Tibial artery (tissue), 4 donors: ENCODE measurements around the gene GSS.

Source experiments
- DNase-seq, 2 donors: peaks; one replicate each; pipeline ENCODE4 v3.0.0-alpha.2; 2019
- H3K27ac ChIP-seq, 2 donors: fragments of 200-600 bp; sonication (generic) in 1 of 2; 1 replicate in 1 of 2; 2 replicates in 1 of 2; pipeline ENCODE4 v1.5.1; 2018 to 2019; ENCODE audit warnings: mild to moderate bottlenecking in 1 of 2
- H3K27me3 ChIP-seq, 2 donors: fragments of 200-600 bp; sonication (generic) in 1 of 2; one replicate each; pipeline versions ENCODE4 v1.5.1 to v1.6.0; 2016 to 2019
- H3K36me3 ChIP-seq, 3 donors: fragments of 200-600 bp; sonication (generic) in 2 of 3; one replicate each; pipeline ENCODE4 v1.5.1; 2016 to 2019; ENCODE audit warnings: mild to moderate bottlenecking in 2 of 3
- H3K4me1 ChIP-seq, 4 donors: fragments of 200-600 bp; sonication (generic) in 2 of 4; 1 replicate in 3 of 4; 2 replicates in 1 of 4; pipeline ENCODE4 v1.5.1; 2016 to 2019
- H3K4me3 ChIP-seq, 2 donors: fragments of 200-600 bp; sonication (generic) in 1 of 2; 1 replicate in 1 of 2; 2 replicates in 1 of 2; pipeline ENCODE4 v1.5.1; 2018 to 2019; ENCODE audit warnings: mild to moderate bottlenecking in 2 of 2
- H3K9me3 ChIP-seq, 3 donors: fragments of 200-600 bp; sonication (generic) in 1 of 3; one replicate each; pipeline ENCODE4 v1.5.1; 2016 to 2019
- CTCF ChIP-seq, 2 experiments: fragments of 200-600 bp in 1 of 2; fragments of 450-650 bp in 1 of 2; IDR thresholded peaks; one replicate each; pipeline ENCODE4 v1.5.1; 2017 to 2019; ENCODE audit warnings: antibody characterized with exemption in 2 of 2, mild to moderate bottlenecking in 1 of 2, moderate library complexity in 1 of 2
- intact Hi-C: fragments of 100-400 bp; cut with DNase I; formaldehyde crosslinking; loops from one replicate; pipeline ENCODE4 v1.15.0; 2023; ENCODE audit warnings: low total_unique reads

Gene GSS

DNA sequence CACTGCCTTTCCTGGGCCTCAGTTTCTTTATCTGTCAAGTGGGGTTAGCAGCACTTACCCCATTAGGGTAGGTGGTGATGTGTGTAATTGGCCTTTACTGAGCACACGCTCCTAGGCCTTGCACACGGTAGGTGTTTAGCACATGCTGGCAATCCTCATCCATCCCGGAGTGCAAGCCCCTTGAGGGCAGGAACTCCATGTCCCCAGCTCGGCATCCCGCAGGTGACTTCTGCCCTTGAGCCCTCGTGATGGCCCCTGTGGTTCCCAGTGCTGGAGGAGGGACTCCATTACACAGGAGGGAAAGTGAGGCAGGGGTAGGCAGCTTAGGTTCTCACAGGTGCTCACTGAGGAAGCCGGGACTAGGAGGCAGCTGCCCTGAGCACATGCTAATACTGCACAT lies 40.1 kb upstream of the GSS start:
- intact Hi-C loops = no loop called here
- no peak for DNase-seq
- Histone ChIP-seq H3K9me3 (no peaks in the 10 kb centered on the region), H3K4me3 (no peak overlapping the region), H3K36me3 (peaks cover 42 to 79% (median 73%) of the 10 kb centered on the region in 3 donors), H3K4me1 (no peaks in the 10 kb centered on the region), H3K27me3 (no peaks in the 10 kb centered on the region), H3K27ac (no peak overlapping the region)
- TF ChIP-seq CTCF (IDR thresholded peaks at IDR 0.05) = no peak

DNA sequence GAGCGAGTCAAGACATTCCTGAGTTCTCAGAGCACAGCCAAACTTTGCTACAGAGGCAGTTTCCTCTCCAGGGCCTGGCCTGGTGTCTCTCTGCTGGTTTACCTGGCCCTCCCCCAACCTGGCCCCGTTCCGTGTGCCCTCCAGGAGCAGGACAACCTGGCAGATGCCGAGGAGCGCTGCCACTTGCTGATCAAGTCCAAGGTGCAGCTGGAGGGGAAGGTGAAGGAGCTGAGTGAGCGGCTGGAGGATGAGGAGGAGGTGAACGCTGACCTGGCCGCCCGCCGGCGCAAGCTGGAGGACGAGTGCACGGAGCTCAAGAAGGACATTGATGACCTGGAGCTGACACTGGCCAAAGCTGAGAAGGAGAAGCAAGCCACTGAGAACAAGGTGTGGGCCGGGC lies 39.6 kb upstream of the GSS start:
- DNase-seq = no peak
- Histone ChIP-seq H3K4me1 (no peaks in the 10 kb centered on the region), H3K9me3 (no peaks in the 10 kb centered on the region), H3K27me3 (no peaks in the 10 kb centered on the region), H3K36me3 (peaks cover 38 to 74% (median 68%) of the 10 kb centered on the region in 3 donors), H3K27ac (no peak overlapping the region), H3K4me3 (no peak overlapping the region)
- TF ChIP-seq CTCF (IDR thresholded peaks at IDR 0.05) = no peak
- intact Hi-C loops = no loop called here

DNA sequence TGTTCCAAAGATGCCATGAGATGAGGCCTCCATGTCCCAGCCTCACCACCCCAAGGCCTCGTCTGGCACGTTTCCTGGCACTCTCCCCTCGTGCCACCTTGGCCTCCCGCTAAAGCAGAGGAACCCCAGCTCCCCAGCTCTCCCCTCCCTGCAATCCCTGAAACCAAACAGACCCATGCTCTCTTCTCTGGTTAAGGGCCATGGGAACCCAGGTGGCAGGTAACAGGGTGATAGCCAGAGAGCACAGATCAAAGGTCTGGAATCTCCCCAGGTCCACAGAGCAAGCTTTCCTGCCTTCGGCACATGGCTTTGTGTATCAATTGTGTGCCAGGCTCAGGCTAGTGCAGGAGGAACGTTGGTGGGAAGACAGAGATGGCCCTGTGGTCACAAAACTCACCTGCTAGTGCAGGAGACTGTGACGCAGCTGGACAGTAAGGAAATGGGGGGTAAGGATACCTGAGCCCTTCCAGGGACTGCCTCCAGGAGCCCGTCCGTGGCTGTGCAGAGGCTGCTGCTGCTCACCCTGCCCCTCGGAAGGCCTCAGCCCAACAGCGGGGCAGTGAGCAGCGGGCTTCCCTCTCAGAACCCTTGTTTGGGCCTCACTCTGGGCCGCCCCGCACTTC lies 39.0 kb upstream of the GSS start:
- no peak overlapping the region for H3K4me3 ChIP-seq
- H3K36me3 ChIP-seq = peaks cover 37 to 69% (median 62%) of the 10 kb centered on the region in 3 donors
- intact Hi-C loops = no loop called here
- no peaks in the 10 kb centered on the region for H3K9me3 ChIP-seq
- no peak overlapping the region for H3K27ac ChIP-seq
- no peaks in the 10 kb centered on the region for H3K4me1 ChIP-seq
- TF ChIP-seq CTCF (IDR thresholded peaks at IDR 0.05) = no peak
- DNase-seq = no peak
- H3K27me3 ChIP-seq = no peaks in the 10 kb centered on the region

DNA sequence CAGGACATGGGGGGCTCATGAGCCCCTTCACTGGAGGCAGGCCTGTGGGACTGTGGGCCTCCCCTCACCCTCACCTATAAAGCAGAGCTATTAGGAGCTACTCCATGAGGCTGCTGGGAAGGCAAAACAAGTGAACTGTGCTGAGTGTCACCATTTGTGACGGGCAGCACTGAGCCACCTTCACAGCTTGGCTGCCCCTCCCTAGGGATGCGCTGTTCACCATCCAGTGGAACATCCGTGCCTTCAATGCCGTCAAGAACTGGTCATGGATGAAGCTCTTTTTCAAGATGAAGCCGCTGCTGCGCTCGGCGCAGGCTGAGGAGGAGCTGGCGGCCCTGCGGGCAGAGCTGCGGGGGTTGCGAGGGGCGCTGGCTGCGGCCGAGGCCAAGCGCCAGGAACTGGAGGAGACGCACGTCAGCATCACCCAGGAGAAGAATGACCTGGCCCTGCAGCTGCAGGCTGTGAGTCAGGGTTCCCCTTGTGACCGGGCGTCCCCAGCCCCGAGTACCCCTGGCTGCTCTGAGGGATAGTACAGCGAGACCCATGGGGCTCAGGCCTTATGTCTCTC lies 38.4 kb upstream of the GSS start:
- H3K4me1 ChIP-seq = no peaks in the 10 kb centered on the region
- H3K4me3 ChIP-seq = no peak overlapping the region
- H3K9me3 ChIP-seq = no peaks in the 10 kb centered on the region
- no peaks in the 10 kb centered on the region for H3K27me3 ChIP-seq
- intact Hi-C loops = no loop called here
- no peak for TF ChIP-seq CTCF (IDR thresholded peaks at IDR 0.05)
- H3K36me3 ChIP-seq = peaks cover 37 to 63% (median 56%) of the 10 kb centered on the region in 3 donors
- DNase-seq = no peak
- no peak overlapping the region for H3K27ac ChIP-seq

- H3K36me3 ChIP-seq = peaks cover 26 to 51% (median 45%) of the 10 kb centered on the region in 3 donors
Measured at GRCh38 chr20:34992751-34993417, 37.3 kb upstream of the GSS start.

More at GRCh38 chr20:34992751-34993417, 37.3 kb upstream of the GSS start:
- Histone ChIP-seq H3K9me3 (no peaks in the 10 kb centered on the region), H3K4me3 (no peak overlapping the region), H3K4me1 (peaks cover 0 to 4% (median 0%) of the 10 kb centered on the region in 4 donors), H3K27me3 (no peaks in the 10 kb centered on the region), H3K27ac (no peak overlapping the region)
- no peak for DNase-seq
- intact Hi-C loops = no loop called here
- TF ChIP-seq CTCF (IDR thresholded peaks at IDR 0.05) = no peak
